Vagina (tissue), 2 donors: ENCODE results near the gene EMX1.

Source experiments
- POLR2A ChIP-seq, 2 donors: fragments of 450-650 bp; IDR thresholded peaks; one replicate each; pipeline ENCODE4 v1.6.1; 2017; ENCODE audit warnings: antibody characterized with exemption in 2 of 2, mild to moderate bottlenecking in 2 of 2, moderate library complexity in 2 of 2
- POLR2AphosphoS5 ChIP-seq, 2 donors: sonication (generic); formaldehyde crosslinking; IDR thresholded peaks; one replicate each; pipeline ENCODE4 v1.9.0; 2017; ENCODE audit warnings: antibody characterized with exemption in 2 of 2, mild to moderate bottlenecking in 2 of 2, low read depth in 1 of 2; ENCODE audit not compliant: insufficient read depth in 1 of 2
- TF ChIP-seq, protein P1 (sequence below), 3 experiments: fragments of 450-650 bp in 2 of 3; fragments of 200-600 bp in 1 of 3; sonication (generic) in 1 of 3; IDR thresholded peaks; one replicate each; pipeline ENCODE4 v1.5.1; 2017 to 2019; ENCODE audit warnings: antibody characterized with exemption in 3 of 3, mild to moderate bottlenecking in 2 of 3, moderate library complexity in 2 of 3

DNA sequence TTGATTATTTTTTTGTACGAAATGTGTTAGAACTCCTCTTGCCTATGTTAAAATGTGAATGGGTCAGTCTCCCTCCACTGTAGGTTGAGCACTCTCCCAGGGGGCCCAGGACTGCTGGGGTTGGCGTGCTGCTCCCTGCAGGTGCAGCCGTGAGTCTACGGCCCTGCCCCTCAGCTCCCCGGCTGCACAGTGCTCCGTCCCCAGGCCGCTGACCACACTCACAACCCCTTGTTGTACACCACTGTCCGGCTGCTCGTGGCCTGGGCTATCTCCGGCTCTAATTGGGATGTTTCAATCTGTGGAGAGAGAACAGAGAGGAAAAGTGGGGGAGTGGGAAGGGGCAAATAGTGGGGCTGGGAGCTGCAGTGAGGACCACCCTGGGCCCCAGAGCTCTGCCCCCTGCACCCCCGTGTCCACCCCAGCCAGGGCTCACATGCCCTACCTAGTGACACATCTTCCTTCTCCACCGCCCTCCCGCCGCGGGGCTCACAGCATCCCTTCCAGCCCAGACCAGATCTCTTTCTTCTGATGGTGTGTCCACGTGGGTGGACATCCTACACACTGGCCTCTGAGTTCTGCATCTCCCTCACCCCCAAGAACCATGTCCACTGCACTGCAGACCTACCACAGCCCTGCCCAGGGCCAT lies 27.6 kb downstream of the EMX1 start:
- TF ChIP-seq, protein P1, sequence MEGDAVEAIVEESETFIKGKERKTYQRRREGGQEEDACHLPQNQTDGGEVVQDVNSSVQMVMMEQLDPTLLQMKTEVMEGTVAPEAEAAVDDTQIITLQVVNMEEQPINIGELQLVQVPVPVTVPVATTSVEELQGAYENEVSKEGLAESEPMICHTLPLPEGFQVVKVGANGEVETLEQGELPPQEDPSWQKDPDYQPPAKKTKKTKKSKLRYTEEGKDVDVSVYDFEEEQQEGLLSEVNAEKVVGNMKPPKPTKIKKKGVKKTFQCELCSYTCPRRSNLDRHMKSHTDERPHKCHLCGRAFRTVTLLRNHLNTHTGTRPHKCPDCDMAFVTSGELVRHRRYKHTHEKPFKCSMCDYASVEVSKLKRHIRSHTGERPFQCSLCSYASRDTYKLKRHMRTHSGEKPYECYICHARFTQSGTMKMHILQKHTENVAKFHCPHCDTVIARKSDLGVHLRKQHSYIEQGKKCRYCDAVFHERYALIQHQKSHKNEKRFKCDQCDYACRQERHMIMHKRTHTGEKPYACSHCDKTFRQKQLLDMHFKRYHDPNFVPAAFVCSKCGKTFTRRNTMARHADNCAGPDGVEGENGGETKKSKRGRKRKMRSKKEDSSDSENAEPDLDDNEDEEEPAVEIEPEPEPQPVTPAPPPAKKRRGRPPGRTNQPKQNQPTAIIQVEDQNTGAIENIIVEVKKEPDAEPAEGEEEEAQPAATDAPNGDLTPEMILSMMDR (IDR thresholded peaks at IDR 0.05) = no peak
- TF ChIP-seq POLR2A (IDR thresholded peaks at IDR 0.05) = no peak
- TF ChIP-seq POLR2AphosphoS5 (IDR thresholded peaks at IDR 0.05; ENCODE audit: insufficient read depth in 1 of 2, low read depth in 1 of 2) = no peak
